ENCODE results near the gene RAB3IP. TPM values are rescaled to one million over a fixed set of nuclear protein-coding genes. Genes with fewer than 3 reads are reported as not detected.

Gene RAB3IP
- 10 to 100 TPM; 79.5 to 87.0 (median 85.4) TPM for polyA plus RNA-seq (ENCODE audit: insufficient read length in 3 of 3)

- peak; percentile 48 to 78 (median 74) for DNase-seq (ENCODE audit: low read depth in 3 of 3, low spot score in 2 of 3)
These were observed at the start of gene RAB3IP for GRCh38 chr12:69738351-69739286. Gene RAB3IP, plus strand, starts transcription at chr12:69738860. Its CDS starts 16,549 bp downstream, at chr12:69755409.

DNA sequence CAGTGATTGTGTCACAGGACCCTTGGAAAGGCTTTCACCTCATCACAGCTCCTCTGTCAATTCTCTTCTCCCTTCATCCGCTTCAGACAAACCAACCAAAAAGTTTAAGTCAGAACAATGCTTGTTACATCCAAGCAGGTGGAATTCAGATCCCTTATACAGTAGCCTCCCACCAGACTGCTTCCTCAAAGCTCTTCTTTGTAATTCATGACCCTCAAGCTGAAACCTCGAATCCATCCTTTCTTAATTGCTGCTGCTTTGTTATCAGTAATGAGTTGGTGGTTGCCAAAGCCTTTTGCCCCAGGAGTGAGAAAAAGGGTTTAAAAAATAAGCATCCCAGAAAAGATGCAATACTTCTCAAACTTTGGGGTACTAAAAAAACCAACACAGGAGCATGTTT is 49.0 kb upstream of the RAB3IP start:
- DNase-seq (ENCODE audit: low read depth in 3 of 3, low spot score in 2 of 3): no peak

GRCh38 chr12:69694123-69694522 is 44.5 kb upstream of the RAB3IP start:
- DNase-seq (ENCODE audit: low read depth in 3 of 3, low spot score in 2 of 3): no peak

GRCh38 chr12:69698054-69698453 is 40.6 kb upstream of the RAB3IP start:
- DNase-seq (ENCODE audit: low read depth in 3 of 3, low spot score in 2 of 3): no peak

GRCh38 chr12:69698769-69699540 is 39.7 kb upstream of the RAB3IP start, which contains the start of gene BEST3:
Gene BEST3, minus strand, starts transcription at chr12:69699303. Its CDS starts 1,505 bp downstream, at chr12:69697798.
- no peak for DNase-seq (ENCODE audit: low read depth in 3 of 3, low spot score in 2 of 3)

GRCh38 chr12:69701826-69702225 is 36.8 kb upstream of the RAB3IP start:
- DNase-seq (ENCODE audit: low read depth in 3 of 3, low spot score in 2 of 3): no peak

- no peak for DNase-seq (ENCODE audit: low read depth in 3 of 3, low spot score in 2 of 3)
These were observed 35.5 kb upstream of the RAB3IP start for GRCh38 chr12:69703146-69703642.

GRCh38 chr12:69704357-69704756 is 34.3 kb upstream of the RAB3IP start:
- DNase-seq (ENCODE audit: low read depth in 3 of 3, low spot score in 2 of 3): no peak

GRCh38 chr12:69708649-69709048 is 30.0 kb upstream of the RAB3IP start:
- no peak for DNase-seq (ENCODE audit: low read depth in 3 of 3, low spot score in 2 of 3)

DNA sequence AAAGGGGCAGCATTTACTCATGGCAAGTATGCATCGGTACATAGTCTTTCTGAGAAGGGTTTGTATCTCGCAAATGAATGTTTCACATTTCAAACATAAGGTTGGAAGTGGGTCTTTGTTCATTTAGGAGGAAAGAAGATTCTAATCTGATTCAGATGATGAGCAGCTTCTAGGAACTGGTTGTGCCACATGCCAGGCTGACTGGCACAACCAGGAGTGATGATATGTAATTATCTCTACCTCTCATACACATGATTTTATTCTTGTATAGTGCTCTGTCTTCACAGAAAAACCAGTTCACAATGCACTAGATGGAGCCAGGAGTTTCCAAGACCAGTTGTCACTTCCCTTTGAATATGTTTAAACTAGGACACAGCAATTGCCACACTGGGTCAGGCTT is 25.8 kb upstream of the RAB3IP start:
- DNase-seq (ENCODE audit: low read depth in 3 of 3, low spot score in 2 of 3): no peak

DNA sequence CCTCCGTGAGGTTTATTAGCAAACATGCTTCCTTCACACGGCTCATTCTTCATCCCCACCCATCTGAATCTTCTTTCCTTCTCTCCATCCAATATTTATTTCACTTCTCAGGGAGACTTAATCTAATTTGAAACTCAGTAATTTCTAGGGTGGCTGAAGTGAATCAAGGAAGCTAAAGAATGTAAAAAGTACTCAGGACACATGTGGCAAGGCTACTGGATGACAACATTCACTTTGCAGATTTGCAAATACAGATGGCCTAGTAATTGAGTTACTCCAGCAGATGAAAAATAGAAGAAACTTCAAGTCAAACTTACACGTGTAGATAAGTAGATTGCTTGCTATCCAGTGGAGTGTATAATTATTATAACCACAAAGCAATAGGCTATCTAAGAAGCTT is 24.1 kb upstream of the RAB3IP start:
- DNase-seq (ENCODE audit: low read depth in 3 of 3, low spot score in 2 of 3): no peak

DNA sequence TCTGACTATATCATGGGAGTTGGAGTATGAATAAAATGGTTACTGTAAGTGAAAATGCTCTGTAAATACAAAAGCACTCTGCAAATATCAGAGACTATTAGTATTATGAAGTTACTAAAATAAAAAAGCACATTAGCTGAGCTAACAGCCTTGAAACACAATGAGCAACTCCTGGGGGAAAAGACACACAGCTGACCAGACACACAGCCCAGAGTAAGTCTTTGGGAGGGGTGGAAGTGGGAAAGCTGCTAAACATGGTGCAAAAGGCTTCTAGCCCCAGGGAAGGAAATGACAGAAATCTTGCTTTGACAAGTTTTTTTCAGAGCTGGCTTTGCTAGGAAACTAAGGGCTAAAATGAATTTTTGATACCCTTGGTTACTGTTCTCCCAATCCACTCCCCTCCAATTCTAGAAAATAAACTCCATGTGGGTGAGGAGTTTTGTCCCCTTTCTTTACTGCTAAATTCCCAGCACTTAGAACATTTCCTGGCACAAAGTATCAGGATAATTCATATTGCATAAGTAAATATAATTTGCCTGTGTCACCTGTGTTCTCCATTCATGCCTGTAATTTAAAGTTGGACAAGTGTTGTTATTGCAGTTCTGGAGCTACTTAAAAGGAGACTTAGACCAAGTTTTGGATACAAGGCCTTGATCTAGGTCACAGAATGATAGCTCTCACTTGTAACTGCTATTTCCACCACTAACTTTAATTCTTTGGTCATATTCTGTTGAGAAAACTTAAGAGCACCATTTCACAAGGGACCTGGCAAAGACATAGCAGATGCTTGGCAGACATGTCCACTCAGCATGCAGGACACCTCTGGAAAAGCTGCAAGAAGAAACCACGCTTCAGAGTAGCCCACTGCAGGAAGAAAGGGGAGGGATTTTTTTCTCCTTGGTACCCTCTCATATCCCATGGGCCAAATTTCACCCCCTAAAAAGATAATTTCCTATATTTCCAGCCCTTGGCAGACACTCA is 19.0 kb upstream of the RAB3IP start:
- DNase-seq (ENCODE audit: low read depth in 3 of 3, low spot score in 2 of 3): no peak

- no peak for DNase-seq (ENCODE audit: low read depth in 3 of 3, low spot score in 2 of 3)
These were observed 17.9 kb upstream of the RAB3IP start for GRCh38 chr12:69720750-69721149.

- DNase-seq (ENCODE audit: low read depth in 3 of 3, low spot score in 2 of 3): no peak
These were observed 11.7 kb upstream of the RAB3IP start for GRCh38 chr12:69726922-69727321.

DNA sequence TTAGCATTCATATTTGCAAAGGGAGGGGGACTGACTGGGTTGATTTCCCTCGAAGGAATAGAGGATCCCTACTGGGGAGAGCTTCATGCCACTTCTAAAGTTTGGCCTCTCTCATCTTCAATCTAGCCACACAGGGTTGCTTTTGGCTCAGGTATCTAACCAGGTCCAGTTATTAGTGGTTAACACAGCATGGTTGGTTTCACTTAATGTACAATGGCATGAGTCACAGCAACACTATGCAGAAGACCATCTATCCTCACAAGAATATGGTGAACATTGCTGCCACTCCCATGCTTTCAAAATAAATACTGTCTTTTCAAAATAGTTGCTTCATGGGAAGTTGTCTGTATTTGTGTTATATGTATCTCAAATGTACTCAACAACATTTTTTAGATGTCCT is 6.6 kb upstream of the RAB3IP start:
- no peak for DNase-seq (ENCODE audit: low read depth in 3 of 3, low spot score in 2 of 3)

GRCh38 chr12:69733638-69734037 is 5.0 kb upstream of the RAB3IP start:
- no peak for DNase-seq (ENCODE audit: low read depth in 3 of 3, low spot score in 2 of 3)

DNA sequence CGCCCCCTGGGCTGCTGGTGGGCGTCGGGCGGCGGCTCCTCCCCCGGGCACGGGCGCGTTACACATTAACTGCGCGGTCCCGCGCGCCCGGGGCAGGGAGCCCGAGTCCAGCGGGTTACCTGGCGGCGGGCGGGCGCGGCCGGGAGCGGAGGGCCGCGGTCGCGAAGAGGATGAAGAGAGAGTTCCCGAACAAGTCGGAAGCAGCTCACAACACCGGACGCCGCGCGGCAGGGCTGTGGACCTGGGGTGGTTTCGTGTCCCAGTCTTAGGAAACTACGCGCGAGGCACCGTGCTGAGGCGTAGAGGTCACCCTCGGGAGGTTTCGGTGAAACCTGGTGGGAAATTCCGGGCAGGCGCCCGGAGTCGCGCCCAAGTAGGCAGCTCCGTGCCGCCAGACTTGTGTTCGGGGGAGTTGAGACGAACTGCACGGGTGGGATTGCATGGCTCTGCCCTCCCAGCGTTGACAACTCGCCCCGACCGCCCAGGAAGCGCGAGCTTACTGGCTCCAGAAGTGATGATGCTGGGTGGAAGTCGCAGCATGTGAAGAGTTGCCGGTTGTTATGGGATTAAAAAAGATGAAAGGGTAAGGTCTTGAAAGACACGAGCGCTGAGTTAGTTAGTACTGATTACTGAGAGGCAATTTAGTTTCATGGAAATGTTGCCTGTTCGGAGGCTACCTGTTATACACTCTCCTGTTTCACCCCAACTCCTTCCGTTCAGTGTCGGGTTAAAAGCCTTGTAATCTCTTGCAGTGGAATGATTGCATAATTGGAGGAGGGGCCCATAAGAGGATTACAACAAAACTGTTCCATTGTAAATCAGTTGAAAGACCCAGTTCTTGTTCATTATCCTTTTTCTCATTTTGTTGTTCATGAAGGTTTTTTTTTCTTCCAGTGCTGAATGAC is 879 bp downstream of the RAB3IP start:
- DNase-seq (ENCODE audit: low read depth in 3 of 3, low spot score in 2 of 3): peak; percentile 39 to 43 (median 41)

DNA sequence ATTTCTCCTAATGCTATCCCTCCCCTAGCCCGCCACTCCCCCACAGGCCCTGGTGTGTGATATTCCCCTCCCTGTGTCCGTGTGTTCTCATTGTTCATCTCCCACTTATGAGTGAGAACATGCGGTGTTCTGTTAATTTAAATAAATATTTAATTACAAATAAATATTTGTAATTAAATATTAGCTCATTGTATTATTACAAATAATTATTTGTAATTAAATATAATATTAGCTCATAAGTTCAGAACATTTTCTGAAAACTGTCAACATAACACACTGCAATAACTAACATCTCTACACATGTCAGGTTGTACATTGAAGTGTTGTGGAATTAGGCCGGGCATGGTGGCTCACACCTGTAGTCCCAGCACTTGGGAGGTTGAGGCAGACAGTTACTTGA is 5.4 kb downstream of the RAB3IP start:
- DNase-seq (ENCODE audit: low read depth in 3 of 3, low spot score in 2 of 3): no peak

DNA sequence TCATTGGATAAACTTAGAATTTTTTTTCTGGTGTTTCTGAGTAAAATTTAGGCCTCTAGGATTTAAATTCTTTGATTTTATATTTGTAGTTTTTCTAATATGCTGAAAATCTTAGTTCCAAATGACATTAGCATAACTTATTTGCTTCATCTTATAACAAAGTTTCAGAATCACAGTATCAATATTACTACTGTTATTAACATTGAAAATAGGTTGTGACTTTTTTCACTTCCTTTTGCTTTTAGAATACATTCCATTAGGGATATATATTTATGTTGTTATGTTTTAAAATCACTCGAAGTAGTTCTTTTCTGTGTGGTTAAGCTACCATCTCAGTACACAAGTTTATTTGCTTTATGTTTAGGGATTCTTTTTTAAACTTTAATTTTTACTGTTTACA is 12.8 kb downstream of the RAB3IP start:
- no peak for DNase-seq (ENCODE audit: low read depth in 3 of 3, low spot score in 2 of 3)
